SK-MEL-5 (cell line): Measurements from ENCODE around the gene ZNF276. TPM values are rescaled to one million over a fixed set of nuclear protein-coding genes. Genes with fewer than 3 reads are reported as not detected.

Source experiments
- DNase-seq: peaks from one replicate; pipeline ENCODE4 v3.0.0-alpha.2; 2016; ENCODE audit warnings: low read depth, low spot score
- in situ Hi-C: cut with HindIII; loops from 2 replicates; pipeline ENCODE4 v1.10.0; 2016; ENCODE audit warnings: low sequenced_read_pairs, high pct_unique_total_duplicates, low pct_unique_long_range_greater_than_20kb
- total RNA-seq: library from RNA; depleted of rRNA; stranded (reverse); fragments of >200 nt; shearing (Covaris generic); gene quantifications from 2 replicates; pipeline ENCODE4 v1.2.3, GENCODE V29; 2014

ZNF276 gene
- total RNA-seq, 1 experiment from 2014 or later: 10.3 TPM

GRCh38 chr16:89707695-89708094 lies 13.6 kb upstream of the ZNF276 start:
- in situ Hi-C loops: no loop called here
- DNase-seq: no peak

GRCh38 chr16:89708481-89708931 lies 12.8 kb upstream of the ZNF276 start:
- in situ Hi-C loops: no loop called here
- DNase-seq: no peak

GRCh38 chr16:89709166-89709565 lies 12.2 kb upstream of the ZNF276 start:
- in situ Hi-C loops: no loop called here
- DNase-seq: no peak

DNA sequence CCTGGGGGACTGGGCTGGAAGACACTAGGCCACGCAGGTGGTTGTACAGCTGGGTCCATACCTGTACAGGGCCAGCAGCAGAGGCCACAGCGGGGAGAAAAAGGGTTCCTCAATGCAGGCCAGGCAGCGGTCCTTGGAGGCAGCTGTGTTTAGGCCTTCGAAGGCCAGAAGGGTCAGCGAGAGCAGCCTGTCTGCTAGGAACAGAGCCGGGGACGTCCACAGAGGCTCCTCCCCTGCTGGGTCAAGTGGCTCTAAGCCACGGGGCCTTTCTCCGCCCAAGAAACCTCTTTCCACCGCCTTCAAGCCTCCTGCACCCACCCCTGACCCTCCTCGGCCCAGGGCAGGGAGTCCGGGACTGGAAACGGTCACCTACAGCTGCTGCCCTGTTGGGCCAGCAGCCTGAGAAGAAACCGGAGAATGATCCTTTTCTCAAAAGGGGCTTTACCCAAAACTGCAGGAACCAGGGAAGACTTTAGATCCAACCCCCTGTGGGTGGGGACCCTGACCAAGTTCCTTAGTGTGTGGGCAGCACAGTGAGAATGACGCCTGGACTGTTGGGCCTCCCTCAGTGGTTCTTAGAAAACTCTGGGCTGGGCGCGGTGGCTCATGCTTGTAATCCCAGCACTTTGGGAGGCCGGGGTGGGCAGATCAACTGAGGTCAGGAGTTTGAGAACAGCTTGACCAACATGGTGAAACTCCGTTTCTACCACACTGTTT lies 11.5 kb upstream of the ZNF276 start:
- no peak for DNase-seq
- in situ Hi-C loops: no loop called here

DNA sequence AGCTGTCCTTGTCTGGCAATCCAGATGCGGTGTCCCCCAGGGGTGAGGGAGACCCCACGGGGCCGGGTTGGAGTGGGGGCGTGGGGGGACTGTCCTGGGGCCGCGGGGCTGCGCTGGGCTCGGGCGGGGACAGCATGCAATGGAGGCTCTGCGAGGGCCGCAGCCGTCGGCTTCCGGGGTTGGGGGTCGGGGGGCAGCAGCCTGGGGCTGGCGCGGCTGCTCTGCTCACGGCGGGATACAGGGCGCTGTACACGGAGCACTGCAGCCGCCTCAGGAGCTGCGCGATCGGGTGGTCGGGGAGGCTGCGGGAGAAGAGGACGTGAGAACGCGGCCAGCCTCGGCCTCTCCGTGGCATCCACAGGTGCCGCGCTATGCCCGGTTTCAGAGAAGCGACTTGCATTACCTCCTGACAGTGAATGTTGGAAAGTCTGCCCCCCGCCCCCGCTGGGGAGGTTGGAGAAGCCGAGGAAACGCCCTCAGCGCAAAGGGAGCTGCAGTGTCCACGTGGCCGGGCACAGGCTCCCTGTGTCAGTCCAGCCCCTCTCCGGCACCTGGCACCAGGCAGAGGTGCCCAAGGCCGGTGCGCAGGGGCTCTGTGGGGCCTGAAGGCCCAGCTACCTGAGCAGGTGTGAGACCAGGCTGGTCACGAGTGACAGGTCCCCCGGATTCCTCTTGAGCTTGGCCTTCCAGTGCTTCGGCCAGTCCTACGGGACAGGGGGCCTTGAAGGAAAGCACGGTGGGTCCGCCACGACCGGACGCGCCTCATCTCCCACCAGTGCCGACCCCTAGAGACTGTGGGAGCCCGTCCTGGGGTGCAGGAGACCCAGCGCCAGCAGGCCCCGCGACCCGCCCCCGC lies 10.4 kb upstream of the ZNF276 start:
- in situ Hi-C loops: no loop called here

GRCh38 chr16:89711601-89712273 lies 9.6 kb upstream of the ZNF276 start:
- peak; percentile 61 for DNase-seq
- in situ Hi-C loops: no loop called here

More for the DNA sequence above, 10.4 kb upstream of the ZNF276 start:
- no peak for DNase-seq

GRCh38 chr16:89712274-89712781 lies 9.0 kb upstream of the ZNF276 start:
- no peak for DNase-seq

DNA sequence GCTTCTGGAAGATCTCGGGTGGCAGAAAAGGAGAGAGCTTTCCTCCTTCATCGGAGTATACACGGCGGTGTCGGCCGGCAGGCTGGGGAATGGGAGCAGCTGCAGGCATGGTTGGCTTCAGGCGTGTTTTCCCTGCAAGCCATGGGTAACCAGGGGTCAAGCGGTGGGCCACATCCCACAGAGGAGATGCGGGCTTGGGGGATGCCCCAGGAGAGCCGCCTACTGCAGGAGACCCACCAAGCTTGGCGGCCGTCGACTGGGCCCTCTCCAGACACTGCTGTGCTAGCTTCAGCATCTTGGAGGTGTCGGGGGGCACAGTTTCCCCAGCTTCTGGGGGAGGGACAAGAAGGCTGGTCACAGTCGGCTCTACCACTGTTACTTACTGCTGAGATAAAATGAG lies 4.8 kb upstream of the ZNF276 start:
- no peak for DNase-seq
- in situ Hi-C loops: no loop called here

More at GRCh38 chr16:89712274-89712781, 9.0 kb upstream of the ZNF276 start:
- in situ Hi-C loops: no loop called here

GRCh38 chr16:89716916-89717687 lies 4.2 kb upstream of the ZNF276 start:
- no peak for DNase-seq
- in situ Hi-C loops: no loop called here

GRCh38 chr16:89717688-89718505 lies 3.4 kb upstream of the ZNF276 start:
- DNase-seq: no peak
- in situ Hi-C loops: no loop called here

DNA sequence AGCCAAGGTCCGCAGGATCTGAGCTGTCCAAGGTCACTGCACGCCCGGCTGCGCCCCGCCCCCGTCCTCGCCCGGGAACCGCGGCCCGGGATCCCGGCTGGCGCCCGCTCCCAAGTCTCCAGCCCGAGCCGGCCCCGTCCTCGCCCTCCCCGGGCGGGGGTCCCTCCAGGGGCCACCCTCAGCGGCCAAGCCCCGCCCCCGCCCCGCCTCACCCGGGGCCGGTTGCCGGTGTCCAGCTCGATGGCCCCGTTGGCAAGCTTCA lies 855 bp upstream of the ZNF276 start:
- in situ Hi-C loops: no loop called here
- no peak for DNase-seq

- DNase-seq: peak; percentile 42
- in situ Hi-C loops: no loop called here
These were observed 432 bp downstream of the ZNF276 start for GRCh38 chr16:89721546-89722391.

DNA sequence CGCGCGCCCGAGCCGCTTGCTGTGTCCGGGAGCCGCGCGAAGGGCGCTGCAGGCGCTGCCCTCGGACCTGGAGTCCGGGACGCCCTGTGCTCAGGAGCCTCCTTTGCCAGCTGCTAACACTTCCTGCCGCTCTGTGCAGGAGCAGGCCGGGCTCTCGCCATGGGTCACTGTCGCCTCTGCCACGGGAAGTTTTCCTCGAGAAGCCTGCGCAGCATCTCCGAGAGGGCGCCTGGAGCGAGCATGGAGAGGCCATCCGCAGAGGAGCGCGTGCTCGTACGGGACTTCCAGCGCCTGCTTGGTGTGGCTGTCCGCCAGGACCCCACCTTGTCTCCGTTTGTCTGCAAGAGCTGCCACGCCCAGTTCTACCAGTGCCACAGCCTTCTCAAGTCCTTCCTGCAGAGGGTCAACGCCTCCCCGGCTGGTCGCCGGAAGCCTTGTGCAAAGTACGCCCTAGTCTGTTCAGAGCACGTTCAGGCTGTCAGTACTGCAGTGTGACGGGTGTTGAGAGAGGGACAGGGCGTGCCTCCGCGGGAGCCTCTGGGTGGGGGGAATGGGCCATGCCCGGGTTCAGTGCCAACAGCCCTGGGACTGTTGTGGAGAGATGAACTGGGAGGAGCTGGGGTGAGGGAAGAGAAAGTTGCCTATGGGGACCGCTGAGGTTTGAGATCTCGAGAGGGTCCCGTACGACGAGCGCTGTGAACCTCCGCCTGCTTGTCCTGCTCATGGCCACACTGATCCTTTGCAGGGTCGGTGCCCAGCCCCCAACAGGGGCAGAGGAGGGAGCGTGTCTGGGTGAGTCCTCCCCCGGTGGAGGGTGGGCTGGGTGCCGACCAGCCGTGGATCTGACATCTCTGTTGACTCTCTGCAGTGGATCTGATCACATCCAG lies 1.3 kb downstream of the ZNF276 start:
- DNase-seq: no peak
- in situ Hi-C loops: no loop called here

DNA sequence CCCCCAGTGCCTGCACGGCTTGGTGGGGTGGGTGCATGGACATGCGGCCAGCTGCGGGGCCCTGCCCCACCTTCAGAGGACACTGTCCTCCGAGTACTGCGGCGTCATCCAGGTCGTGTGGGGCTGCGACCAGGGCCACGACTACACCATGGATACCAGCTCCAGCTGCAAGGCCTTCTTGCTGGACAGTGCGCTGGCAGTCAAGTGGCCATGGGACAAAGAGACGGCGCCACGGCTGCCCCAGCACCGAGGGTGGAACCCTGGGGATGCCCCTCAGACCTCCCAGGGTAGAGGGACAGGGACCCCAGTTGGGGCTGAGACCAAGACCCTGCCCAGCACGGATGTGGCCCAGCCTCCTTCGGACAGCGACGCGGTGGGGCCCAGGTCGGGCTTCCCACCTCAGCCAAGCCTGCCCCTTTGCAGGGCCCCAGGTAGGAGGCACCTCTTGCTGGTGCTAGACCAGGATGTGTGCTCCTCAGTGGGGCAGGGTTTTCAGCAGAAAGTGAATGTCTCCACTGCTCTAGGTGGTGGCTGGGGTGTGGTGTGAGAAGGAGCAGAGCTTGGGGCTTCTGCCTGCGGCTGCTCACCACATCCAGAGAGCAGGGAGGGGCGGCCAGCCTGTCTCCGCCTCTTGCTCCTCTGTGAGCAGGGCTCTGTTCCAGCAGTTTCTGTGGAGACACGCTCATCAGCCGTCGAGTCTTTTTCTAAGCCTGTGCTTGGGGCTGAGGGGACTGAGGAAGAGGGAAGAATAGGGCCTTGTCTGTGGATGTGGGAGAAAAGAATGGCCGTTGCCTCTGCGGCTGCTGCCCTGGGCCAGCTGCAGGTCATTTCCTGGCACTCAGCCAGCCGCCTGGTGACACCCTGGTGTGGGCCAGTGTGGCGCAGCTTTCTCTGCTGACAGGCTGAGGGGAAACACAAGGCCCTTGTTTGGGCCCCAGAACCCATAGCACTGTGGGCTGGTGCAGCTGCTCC lies 2.2 kb downstream of the ZNF276 start:
- DNase-seq: peak; percentile 70
- in situ Hi-C loops: no loop called here
